HCT116 (cell line): ENCODE results near the gene PTN. TPM values are rescaled to one million over a fixed set of nuclear protein-coding genes. Genes with fewer than 3 reads are reported as not detected.

Experiments
- ATAC-seq: fragments of 200-7000 bp; cut with Tn5 transposase; 2 replicates; pipeline ENCODE4 v1.9.1; 2020; ENCODE audit warnings: mild to moderate bottlenecking, moderate library complexity
- BruUV-seq: library from RNA; stranded (reverse); fragments of 400-500 nt; replicated peaks from 2 replicates; lab custom pipeline; 2021; lab: Mats Ljungman, UMichigan
- CTCF ChIA-PET: fragments of 300-600 bp; sonication (Branson Sonifier 250); formaldehyde crosslinking; loops from one replicate; lab custom pipeline; 2021; ENCODE audit warnings: antibody characterized with exemption; lab: Charles Lee
- POLR2A ChIA-PET: fragments of 300-600, 350-600 bp; sonication (Branson Sonifier 250); formaldehyde crosslinking; loops from one replicate; lab custom pipeline; 2021; ENCODE audit warnings: antibody characterized with exemption; lab: Charles Lee
- RAD21 ChIA-PET, 2 experiments: fragments of 300-600 bp; sonication (Branson Sonifier 250); formaldehyde crosslinking; loops; one replicate each; lab custom pipeline; 2023; ENCODE audit warnings: low total read pairs in 2 of 2; ENCODE audit not compliant: uncharacterized antibody in 2 of 2, unreplicated experiment in 2 of 2, low non-redundant PET in 1 of 2; lab: Charles Lee
- DNase-seq: peaks from one replicate; pipeline ENCODE4 v3.0.0-alpha.2; 2010; ENCODE audit warnings: low read depth, low spot score
- H2AFZ ChIP-seq: fragments of 200-600 bp; shearing (Covaris generic), sonication (generic); 2 replicates; pipeline ENCODE4 v1.6.1; 2017; ENCODE audit warnings: low read depth, mixed run types, mixed read lengths, antibody characterized with exemption, low read length; ENCODE audit not compliant: poor library complexity, severe bottlenecking
- H3K27ac ChIP-seq: 2 replicates; pipeline ENCODE4 v1.5.1; 2012; ENCODE audit warnings: low read depth, low read length
- H3K27me3 ChIP-seq: fragments of 200-600 bp; sonication (generic); 2 replicates; pipeline ENCODE4 v1.6.1; 2016; ENCODE audit warnings: mixed run types, low read length, mixed read lengths; ENCODE audit not compliant: insufficient read depth
- H3K36me3 ChIP-seq, 2 experiments: fragments of 200-500 bp in 1 of 2; fragments of 200-600 bp in 1 of 2; sonication (Bioruptor generic) in 1 of 2; sonication (generic) in 1 of 2; 2 replicates each; pipeline versions ENCODE4 v1.5.1 to v1.6.1; 2014 to 2016; ENCODE audit warnings: low read length in 2 of 2, inconsistent platforms in 1 of 2, mixed read lengths in 1 of 2, mixed run types in 1 of 2; ENCODE audit not compliant: insufficient read depth in 2 of 2, control insufficient read depth in 1 of 2
- H3K4me1 ChIP-seq, 2 experiments: fragments of 200-600 bp in 1 of 2; sonication (generic) in 1 of 2; 2 replicates each; pipeline versions ENCODE4 v1.5.1 to v1.6.1; 2012 to 2017; ENCODE audit warnings: low read length in 2 of 2, inconsistent platforms in 1 of 2, mild to moderate bottlenecking in 1 of 2, mixed read lengths in 1 of 2, mixed run types in 1 of 2, moderate library complexity in 1 of 2; ENCODE audit not compliant: insufficient read depth in 2 of 2, control insufficient read depth in 1 of 2
- H3K4me2 ChIP-seq: fragments of 200-600 bp; sonication (generic); 2 replicates; pipeline ENCODE4 v1.6.1; 2017; ENCODE audit warnings: mixed run types, low read length, mixed read lengths
- H3K4me3 ChIP-seq, 2 experiments: fragments of 200-600 bp in 1 of 2; sonication (generic) in 1 of 2; replicated peaks in 1 of 2; 2 replicates each; pipeline ENCODE4 v1.5.1; 2011 to 2016; ENCODE audit warnings: low read length in 2 of 2, control low read depth in 1 of 2, low read depth in 1 of 2, mild to moderate bottlenecking in 1 of 2, mixed read lengths in 1 of 2, mixed run types in 1 of 2
- H3K79me2 ChIP-seq: fragments of 200-600 bp; sonication (generic); 2 replicates; pipeline ENCODE4 v1.6.1; 2017; ENCODE audit warnings: mild to moderate bottlenecking, mixed run types, low read length, moderate library complexity, mixed read lengths; ENCODE audit not compliant: insufficient read depth
- H3K9ac ChIP-seq: fragments of 200-600 bp; sonication (generic); 2 replicates; pipeline ENCODE4 v1.6.1; 2016; ENCODE audit warnings: low read length, mixed read lengths
- H3K9me2 ChIP-seq: fragments of 200-600 bp; sonication (generic), shearing (Covaris generic); 2 replicates; pipeline ENCODE4 v1.6.1; 2017; ENCODE audit warnings: mixed run types, mild to moderate bottlenecking, moderate library complexity; ENCODE audit not compliant: insufficient read depth
- H3K9me3 ChIP-seq, 2 experiments: fragments of 200-500 bp in 1 of 2; fragments of 200-600 bp in 1 of 2; sonication (Bioruptor generic) in 1 of 2; sonication (generic) in 1 of 2; 2 replicates each; pipeline ENCODE4 v1.6.1; 2014 to 2017; ENCODE audit warnings: low read length in 2 of 2, mixed read lengths in 2 of 2, inconsistent platforms in 1 of 2, low read depth in 1 of 2, mild to moderate bottlenecking in 1 of 2, mixed run types in 1 of 2, moderate library complexity in 1 of 2; ENCODE audit not compliant: control insufficient read depth in 1 of 2, insufficient read depth in 1 of 2
- H4K20me1 ChIP-seq: fragments of 200-600 bp; sonication (generic), shearing (Covaris generic); 2 replicates; pipeline ENCODE4 v1.6.1; 2017; ENCODE audit warnings: mixed run types, mild to moderate bottlenecking, moderate library complexity; ENCODE audit not compliant: insufficient read depth
- ATF3 ChIP-seq: IDR thresholded peaks from 2 replicates; pipeline ENCODE4 v1.6.1; 2012
- CEBPB ChIP-seq: IDR thresholded peaks from 2 replicates; pipeline ENCODE4 v1.6.1; 2012; ENCODE audit warnings: low read depth
- CTCF ChIP-seq, 3 experiments: fragments of 200-600 bp in 1 of 3; sonication (generic) in 1 of 3; IDR thresholded peaks in 2 of 3; conservative IDR thresholded peaks in 1 of 3; 2 replicates each; pipeline ENCODE4 v1.5.1; 2012 to 2017; ENCODE audit warnings: low read depth in 2 of 3, low read length in 2 of 3, antibody characterized with exemption in 1 of 3, borderline replicate concordance in 1 of 3, control low read depth in 1 of 3, mild to moderate bottlenecking in 1 of 3, mixed read lengths in 1 of 3, mixed run types in 1 of 3, moderate library complexity in 1 of 3; ENCODE audit not compliant: insufficient read depth in 1 of 3
- EGR1 ChIP-seq: IDR thresholded peaks from 2 replicates; pipeline ENCODE4 v1.6.1; 2012; ENCODE audit warnings: low read depth
- ELF1 ChIP-seq: IDR thresholded peaks from 2 replicates; pipeline ENCODE4 v1.6.1; 2012; ENCODE audit warnings: low read depth, borderline replicate concordance
- EZH2 ChIP-seq: fragments of 200-600 bp; sonication (generic); IDR thresholded peaks from 2 replicates; pipeline ENCODE4 v1.6.1; 2017; ENCODE audit warnings: antibody characterized with exemption, mixed run types
- EZH2phosphoT487 ChIP-seq: fragments of 200-600 bp; IDR thresholded peaks from 2 replicates; pipeline ENCODE4 v1.6.1; 2018; ENCODE audit warnings: antibody characterized with exemption, borderline replicate concordance
- MAX ChIP-seq: IDR thresholded peaks from 2 replicates; pipeline ENCODE4 v1.6.1; 2012
- RAD21 ChIP-seq: IDR thresholded peaks from 2 replicates; pipeline ENCODE4 v1.6.1; 2012; ENCODE audit warnings: low read depth, mild to moderate bottlenecking
- SRF ChIP-seq: IDR thresholded peaks from 2 replicates; pipeline ENCODE4 v1.6.1; 2012; ENCODE audit warnings: low read depth
- TCF7L2 ChIP-seq: IDR thresholded peaks from 2 replicates; pipeline ENCODE4 v1.7.0; 2011; ENCODE audit warnings: borderline replicate concordance, inconsistent platforms; ENCODE audit not compliant: insufficient read depth, insufficient read length; ENCODE audit errors: extremely low read depth
- YY1 ChIP-seq: IDR thresholded peaks from 2 replicates; pipeline ENCODE4 v1.6.1; 2011; ENCODE audit warnings: low read length, low read depth, moderate library complexity, mild to moderate bottlenecking; ENCODE audit not compliant: insufficient replicate concordance; ENCODE audit errors: extremely low read depth
- ZBTB33 ChIP-seq: IDR thresholded peaks from 2 replicates; pipeline ENCODE4 v1.6.1; 2011; ENCODE audit warnings: mild to moderate bottlenecking, low read length, moderate library complexity; ENCODE audit not compliant: insufficient replicate concordance; ENCODE audit errors: extremely low read depth
- ZNF274 ChIP-seq: fragments of 200-500 bp; sonication (Bioruptor generic); IDR thresholded peaks from 2 replicates; pipeline ENCODE4 v1.6.1; 2014; ENCODE audit warnings: mild to moderate bottlenecking, low read depth, low read length, inconsistent platforms
- intact Hi-C: fragments of 100-400 bp; cut with micrococcal nuclease; formaldehyde crosslinking; loops from 2 replicates; pipeline ENCODE4 v1.10.0; 2022
- total RNA-seq: library from RNA; stranded (reverse); gene quantifications from one replicate; pipeline ENCODE4 v1.2.1, GENCODE V29; 2021; ENCODE audit not compliant: unreplicated experiment

PTN gene
- total RNA-seq, 1 experiment from 2014 or later, result not detected

- H3K36me3 ChIP-seq, result no peaks in the 10 kb centered on the region
- peaks cover 3 to 11% of the 10 kb centered on the region in 2 experiments; a peak in 2 of 4 replicates for H3K9me3 ChIP-seq
- H3K4me2 ChIP-seq, result no peak overlapping the region
- no peaks in the 10 kb centered on the region for H3K79me2 ChIP-seq
- TF ChIP-seq EZH2, result no peak
- no peak for TF ChIP-seq EGR1
- no peak for TF ChIP-seq TCF7L2
- TF ChIP-seq ELF1, result no peak
- no peak for TF ChIP-seq EZH2phosphoT487
- TF ChIP-seq CEBPB, result no peak
- no peak for TF ChIP-seq ZBTB33
- no peak for TF ChIP-seq ATF3
- no peak for TF ChIP-seq MAX
- TF ChIP-seq RAD21, result no peak
- TF ChIP-seq YY1, result no peak
- TF ChIP-seq CTCF (IDR thresholded peaks at IDR 0.05 in 2 of 3, conservative IDR thresholded peaks at IDR 0.05 in 1 of 3; ENCODE audit: borderline replicate concordance in 1 of 3, insufficient read depth in 1 of 3, low read depth in 2 of 3, low read length in 2 of 3), result no peak
- no peak for TF ChIP-seq SRF
- no peak for TF ChIP-seq ZNF274
- CTCF ChIA-PET, result no interaction called here
- no peak overlapping the region for H3K9ac ChIP-seq
- BruUV-seq, result no TSS peak
- intact Hi-C loops, result no loop called here
- POLR2A ChIA-PET, result no interaction called here
- H3K27ac ChIP-seq, result no peak overlapping the region
- ATAC-seq, result no peak
- no peaks in the 10 kb centered on the region for H4K20me1 ChIP-seq
- DNase-seq, result no peak
- RAD21 ChIA-PET, result no interaction called here
- no peaks in the 10 kb centered on the region for H3K9me2 ChIP-seq
- no peak overlapping the region for H2AFZ ChIP-seq
- no peaks in the 10 kb centered on the region for H3K4me1 ChIP-seq
- no peak overlapping the region for H3K4me3 ChIP-seq
- no peaks in the 10 kb centered on the region for H3K27me3 ChIP-seq
Measured at GRCh38 chr7:137242616-137243015, 100.9 kb downstream of the PTN start.
